PC-3 (cell line): ENCODE data around the gene ATL1. TPM values are rescaled to one million over a fixed set of nuclear protein-coding genes. Genes with fewer than 3 reads are reported as not detected.

ENCODE experiments used
- ATAC-seq: fragments of 200-7000 bp; cut with Tn5 transposase; 2 replicates; pipeline ENCODE4 v1.9.1; 2020; ENCODE audit warnings: mild to moderate bottlenecking, moderate library complexity
- BruUV-seq: library from RNA; stranded (reverse); fragments of 400-500 nt; replicated peaks from 2 replicates; lab custom pipeline; 2021; lab: Mats Ljungman, UMichigan
- CTCF ChIA-PET: fragments of 300-600 bp; sonication (Branson Sonifier 250); formaldehyde crosslinking; loops from one replicate; lab custom pipeline; 2022; ENCODE audit warnings: antibody characterized with exemption; lab: Charles Lee
- POLR2A ChIA-PET: fragments of 300-600 bp; sonication (Branson Sonifier 250); formaldehyde crosslinking; loops from one replicate; lab custom pipeline; 2022; ENCODE audit warnings: antibody characterized with exemption; ENCODE audit not compliant: unreplicated experiment; lab: Charles Lee
- DNase-seq: peaks from one replicate; pipeline ENCODE4 v3.0.0-alpha.2; 2015
- H2AFZ ChIP-seq: fragments of 300-600 bp; sonication (generic); 2 replicates; pipeline ENCODE4 v1.6.0; 2016; ENCODE audit warnings: antibody characterized with exemption, low read length
- H3F3A ChIP-seq: fragments of 300-600 bp; sonication (generic); one replicate; pipeline ENCODE4 v1.6.0; 2017; ENCODE audit warnings: antibody characterized with exemption, low read length, control low read depth, mild to moderate bottlenecking; ENCODE audit not compliant: unreplicated experiment
- H3K27ac ChIP-seq: fragments of 300-600 bp; sonication (generic); 2 replicates; pipeline ENCODE4 v1.5.1; 2016; ENCODE audit warnings: mild to moderate bottlenecking, low read length
- H3K27me3 ChIP-seq: fragments of 300-600 bp; sonication (generic); 2 replicates; pipeline ENCODE4 v1.6.1; 2016; ENCODE audit warnings: low read length, mixed read lengths
- H3K36me3 ChIP-seq: fragments of 300-600 bp; sonication (generic); 2 replicates; pipeline ENCODE4 v1.6.1; 2016; ENCODE audit warnings: low read depth, mixed run types, low read length, mixed read lengths
- H3K4me1 ChIP-seq: fragments of 300-600 bp; sonication (generic); 2 replicates; pipeline ENCODE4 v1.5.1; 2016; ENCODE audit warnings: low read length; ENCODE audit not compliant: insufficient read depth
- H3K4me2 ChIP-seq: fragments of 300-600 bp; sonication (generic); 2 replicates; pipeline ENCODE4 v1.6.0; 2016; ENCODE audit warnings: low read length
- H3K4me3 ChIP-seq: fragments of 300-600 bp; sonication (generic); 2 replicates; pipeline ENCODE4 v1.5.1; 2016; ENCODE audit warnings: mild to moderate bottlenecking, low read length, mixed read lengths
- H3K79me2 ChIP-seq: fragments of 300-600 bp; sonication (generic); 2 replicates; pipeline ENCODE4 v1.6.1; 2017; ENCODE audit warnings: low read length, mixed read lengths
- H3K9ac ChIP-seq: fragments of 300-600 bp; sonication (generic); 2 replicates; pipeline ENCODE4 v1.6.0; 2016; ENCODE audit warnings: mild to moderate bottlenecking, low read length
- H3K9me2 ChIP-seq: fragments of 300-600 bp; sonication (generic); replicated peaks from 2 replicates; pipeline ENCODE4 v1.6.1; 2016; ENCODE audit warnings: mixed run types, low read length, mixed read lengths
- H3K9me3 ChIP-seq: fragments of 300-600 bp; sonication (generic); 2 replicates; pipeline ENCODE4 v1.6.1; 2016; ENCODE audit warnings: low read length, mixed read lengths
- H4K20me1 ChIP-seq: fragments of 300-600 bp; sonication (generic); 2 replicates; pipeline ENCODE4 v1.6.1; 2016; ENCODE audit warnings: low read length, mixed read lengths
- EZH2 ChIP-seq: fragments of 300-600 bp; sonication (generic); IDR thresholded peaks from one replicate; pipeline ENCODE4 v1.6.1; 2017; ENCODE audit warnings: antibody characterized with exemption, mild to moderate bottlenecking, low read length; ENCODE audit not compliant: unreplicated experiment
- EZH2phosphoT487 ChIP-seq: fragments of 300-600 bp; sonication (generic); IDR thresholded peaks from 2 replicates; pipeline ENCODE4 v1.6.1; 2018; ENCODE audit warnings: mild to moderate bottlenecking, antibody characterized with exemption, low read length, borderline replicate concordance
- intact Hi-C: fragments of 100-400 bp; cut with micrococcal nuclease; formaldehyde crosslinking; loops from 2 replicates; pipeline ENCODE4 v1.9.0; 2023
- total RNA-seq: library from RNA; depleted of rRNA; stranded (reverse); fragments of >200 nt; gene quantifications from 2 replicates; pipeline ENCODE4 v1.2.3, GENCODE V29; 2014
- TF ChIP-seq, protein P1 (sequence below): fragments of 300-600 bp; sonication (generic); conservative IDR thresholded peaks from 2 replicates; pipeline ENCODE4 v1.5.1; 2017; ENCODE audit warnings: antibody characterized with exemption, low read depth, mild to moderate bottlenecking, low read length

ATL1 gene
- total RNA-seq, 1 experiment from 2014 or later = 1.3 TPM

DNA sequence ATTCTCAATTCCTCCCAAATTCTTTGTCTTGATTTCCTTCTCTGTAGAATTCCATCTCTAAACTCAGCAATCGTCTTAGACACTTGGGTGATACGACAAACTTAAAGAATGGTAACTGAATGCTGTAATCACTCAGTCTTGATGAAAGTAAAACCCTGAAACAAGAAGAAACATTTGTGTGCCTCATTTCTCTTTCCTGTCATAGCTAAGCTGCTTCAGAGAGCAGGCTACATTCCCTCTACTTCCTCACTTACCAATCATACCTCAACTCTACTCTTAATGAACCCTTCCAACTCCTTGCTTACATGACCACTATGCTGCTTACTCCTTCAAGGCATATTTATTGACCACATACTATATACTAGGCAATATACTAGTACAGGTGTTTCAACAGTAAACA is 35.9 kb upstream of the ATL1 start:
- no peak overlapping the region for H3K9ac ChIP-seq
- no peak overlapping the region for H3K4me3 ChIP-seq
- peaks cover 40% of the 10 kb centered on the region for H4K20me1 ChIP-seq
- ATAC-seq = no peak
- no peak for DNase-seq
- no peaks in the 10 kb centered on the region for H3K9me3 ChIP-seq
- H3K79me2 ChIP-seq = peaks cover 100% of the 10 kb centered on the region
- BruUV-seq = no TSS peak
- H3K36me3 ChIP-seq = 0 out of 2 replicates have a peak, but pooled peaks cover 5% of the 10 kb centered on the region
- peaks cover 49% of the 10 kb centered on the region for H3K4me1 ChIP-seq
- TF ChIP-seq EZH2phosphoT487 (no peak), EZH2 (no peak)
- TF ChIP-seq, protein P1, sequence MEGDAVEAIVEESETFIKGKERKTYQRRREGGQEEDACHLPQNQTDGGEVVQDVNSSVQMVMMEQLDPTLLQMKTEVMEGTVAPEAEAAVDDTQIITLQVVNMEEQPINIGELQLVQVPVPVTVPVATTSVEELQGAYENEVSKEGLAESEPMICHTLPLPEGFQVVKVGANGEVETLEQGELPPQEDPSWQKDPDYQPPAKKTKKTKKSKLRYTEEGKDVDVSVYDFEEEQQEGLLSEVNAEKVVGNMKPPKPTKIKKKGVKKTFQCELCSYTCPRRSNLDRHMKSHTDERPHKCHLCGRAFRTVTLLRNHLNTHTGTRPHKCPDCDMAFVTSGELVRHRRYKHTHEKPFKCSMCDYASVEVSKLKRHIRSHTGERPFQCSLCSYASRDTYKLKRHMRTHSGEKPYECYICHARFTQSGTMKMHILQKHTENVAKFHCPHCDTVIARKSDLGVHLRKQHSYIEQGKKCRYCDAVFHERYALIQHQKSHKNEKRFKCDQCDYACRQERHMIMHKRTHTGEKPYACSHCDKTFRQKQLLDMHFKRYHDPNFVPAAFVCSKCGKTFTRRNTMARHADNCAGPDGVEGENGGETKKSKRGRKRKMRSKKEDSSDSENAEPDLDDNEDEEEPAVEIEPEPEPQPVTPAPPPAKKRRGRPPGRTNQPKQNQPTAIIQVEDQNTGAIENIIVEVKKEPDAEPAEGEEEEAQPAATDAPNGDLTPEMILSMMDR = no peak
- no peaks in the 10 kb centered on the region for H3K27me3 ChIP-seq
- peaks cover 5% of the 10 kb centered on the region for H3F3A ChIP-seq
- intact Hi-C loops = no loop called here
- H3K9me2 ChIP-seq = no peaks in the 10 kb centered on the region
- H2AFZ ChIP-seq = no peak overlapping the region
- no peak overlapping the region for H3K4me2 ChIP-seq
- ChIA-PET CTCF (no interaction called here), POLR2A (interaction anchor here (0.5 kb wide), 1 partner anchor 159 kb away, joined by 3 read pairs; no protein-coding TSS in a partner anchor)
- no peak overlapping the region for H3K27ac ChIP-seq

DNA sequence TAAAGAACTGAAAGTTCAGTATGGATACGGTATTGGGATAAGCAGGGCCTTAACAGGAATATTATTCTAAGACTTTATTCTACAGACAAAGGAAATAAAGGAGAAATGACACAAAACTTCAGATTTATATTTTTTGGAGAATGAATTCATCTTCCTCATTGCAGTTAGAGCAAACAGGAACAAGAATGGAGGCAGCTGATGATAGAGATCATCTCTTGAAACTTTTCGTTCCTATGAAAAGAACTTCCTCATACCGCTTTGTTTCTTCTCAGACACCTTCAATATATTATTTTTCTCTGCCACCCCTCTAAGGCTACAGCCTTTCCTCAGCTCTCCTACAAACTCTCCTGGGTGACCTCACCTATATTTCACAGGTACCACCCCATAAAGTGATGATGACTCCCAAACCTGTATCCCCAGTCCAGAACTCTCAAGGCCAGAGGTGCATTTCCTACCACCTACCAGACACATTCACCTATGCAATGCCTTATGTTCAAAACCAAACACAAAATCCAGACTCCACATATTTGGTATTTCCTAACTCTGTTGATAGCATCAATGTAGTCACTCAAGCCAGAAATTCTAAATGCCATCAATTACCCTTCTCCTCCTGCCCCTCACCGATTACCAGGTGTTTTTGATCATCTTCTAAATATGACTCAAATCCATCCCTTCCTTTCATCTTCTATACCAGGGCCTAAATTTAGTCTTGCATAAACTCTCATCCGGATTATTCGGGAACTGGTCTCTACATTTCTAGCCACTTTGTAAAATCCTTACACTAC is 35.0 kb upstream of the ATL1 start:
- Histone ChIP-seq H3K9me3 (no peaks in the 10 kb centered on the region), H3K36me3 (0 out of 2 replicates have a peak, but pooled peaks cover 5% of the 10 kb centered on the region), H3K27ac (no peak overlapping the region), H3K27me3 (no peaks in the 10 kb centered on the region), H3F3A (peaks cover 5% of the 10 kb centered on the region), H3K9me2 (no peaks in the 10 kb centered on the region), H3K9ac (no peak overlapping the region), H3K4me3 (no peak overlapping the region), H3K4me2 (no peak overlapping the region), H4K20me1 (peaks cover 49% of the 10 kb centered on the region), H3K79me2 (peaks cover 100% of the 10 kb centered on the region), H3K4me1 (peaks cover 58% of the 10 kb centered on the region), H2AFZ (no peak overlapping the region)
- POLR2A ChIA-PET = no interaction called here
- no TSS peak for BruUV-seq
- ATAC-seq = no peak
- DNase-seq = peak; percentile 35
- CTCF ChIA-PET = interaction anchor here (0.6 kb wide), 1 partner anchor 249 kb away, joined by 3 read pairs; no protein-coding TSS in a partner anchor
- TF ChIP-seq EZH2 = no peak
- no peak for TF ChIP-seq EZH2phosphoT487
- TF ChIP-seq, protein P1 = no peak
- intact Hi-C loops = no loop called here

DNA sequence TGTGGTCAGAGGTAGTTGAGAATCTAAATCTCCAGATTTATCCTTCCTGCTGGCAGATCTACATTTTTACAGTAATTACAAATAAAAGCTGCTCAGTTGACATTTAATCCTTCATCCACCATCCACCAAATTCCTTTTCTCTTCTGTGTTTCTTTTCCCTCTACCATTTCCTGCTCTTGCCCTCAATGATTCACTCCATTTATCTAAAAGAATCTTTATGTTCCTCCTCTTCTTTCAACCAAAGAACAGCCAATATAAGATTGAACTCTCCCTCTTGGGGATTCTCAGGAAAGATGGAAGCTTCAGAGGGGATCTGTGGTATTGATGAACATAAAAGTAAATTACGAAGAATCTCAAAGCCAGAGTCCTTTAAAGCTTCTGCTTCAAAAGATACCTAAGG is 31.9 kb upstream of the ATL1 start:
- H3K9me2 ChIP-seq = no peaks in the 10 kb centered on the region
- ChIA-PET POLR2A (no interaction called here), CTCF (interaction anchor here (0.6 to 1.4 kb wide), 4 partner anchors 86 to 236 kb away, joined by 4 to 14 read pairs (median 6); no protein-coding TSS in a partner anchor)
- H3K79me2 ChIP-seq = peaks cover 93% of the 10 kb centered on the region
- BruUV-seq = no TSS peak
- peak overlapping the region; percentile 36 for H3K4me2 ChIP-seq
- no peak for TF ChIP-seq EZH2
- no peak for TF ChIP-seq EZH2phosphoT487
- TF ChIP-seq, protein P1 = no peak
- H4K20me1 ChIP-seq = peaks cover 56% of the 10 kb centered on the region
- DNase-seq (peak; percentile 69), ATAC-seq (no peak)
- no peak overlapping the region for H3K4me3 ChIP-seq
- no peaks in the 10 kb centered on the region for H3F3A ChIP-seq
- no peaks in the 10 kb centered on the region for H3K27me3 ChIP-seq
- intact Hi-C loops = no loop called here
- no peaks in the 10 kb centered on the region for H3K9me3 ChIP-seq
- H3K36me3 ChIP-seq = 0 out of 2 replicates have a peak, but pooled peaks cover 5% of the 10 kb centered on the region
- peak overlapping the region; percentile 21 for H3K27ac ChIP-seq
- no peak overlapping the region for H3K9ac ChIP-seq
- peaks cover 50% of the 10 kb centered on the region for H3K4me1 ChIP-seq
- H2AFZ ChIP-seq = no peak overlapping the region
